ENCODE results near the gene ESYT1.

Gene ESYT1

GRCh38 chr12:56189918-56190694, 62.0 kb downstream of the ESYT1 start:
- peak; percentile 68 for DNase-seq

GRCh38 chr12:56190695-56191155, 62.7 kb downstream of the ESYT1 start:
- DNase-seq: no peak

- no peak for DNase-seq
Measured at GRCh38 chr12:56192582-56192981, 64.5 kb downstream of the ESYT1 start.

- DNase-seq: peak; percentile 51
Measured at GRCh38 chr12:56193025-56193578, 65.0 kb downstream of the ESYT1 start.
